GM10266 (cell line): Measurements from ENCODE around the gene FGF12.
A peak's percentile ranks its signal among the peaks of the same experiment; 100 is the strongest.

ENCODE experiments used
- DNase-seq: peaks from one replicate; pipeline ENCODE4 v3.0.0; 2012; ENCODE audit errors: extremely low spot score
- TF ChIP-seq, protein P1 (sequence below): IDR thresholded peaks from 2 replicates; pipeline ENCODE4 v1.5.1; 2012; ENCODE audit warnings: mild to moderate bottlenecking, low read depth; ENCODE audit not compliant: control insufficient read depth, insufficient read depth; ENCODE audit errors: missing control alignments

The FGF12 gene

DNA sequence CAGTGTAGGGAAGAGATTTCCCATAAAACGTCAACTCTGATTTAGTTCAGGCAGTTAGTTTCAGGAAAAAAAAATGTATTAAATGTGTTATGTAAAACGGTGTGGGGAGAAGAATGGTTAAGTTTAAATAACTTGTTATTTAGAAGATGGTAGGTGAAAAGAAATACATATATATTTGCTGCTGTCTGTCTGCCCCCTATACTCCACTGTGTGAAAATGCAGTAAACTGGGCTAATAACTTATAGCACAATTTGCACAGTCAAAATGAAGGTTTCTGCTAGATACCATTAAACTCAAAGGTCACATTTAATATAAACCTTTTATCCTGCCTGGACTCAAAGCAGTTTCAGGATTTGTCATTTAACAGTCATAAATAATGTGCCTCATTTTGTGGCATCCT lies 515.0 kb downstream of the FGF12 start:
- no peak for DNase-seq
- TF ChIP-seq, protein P1, sequence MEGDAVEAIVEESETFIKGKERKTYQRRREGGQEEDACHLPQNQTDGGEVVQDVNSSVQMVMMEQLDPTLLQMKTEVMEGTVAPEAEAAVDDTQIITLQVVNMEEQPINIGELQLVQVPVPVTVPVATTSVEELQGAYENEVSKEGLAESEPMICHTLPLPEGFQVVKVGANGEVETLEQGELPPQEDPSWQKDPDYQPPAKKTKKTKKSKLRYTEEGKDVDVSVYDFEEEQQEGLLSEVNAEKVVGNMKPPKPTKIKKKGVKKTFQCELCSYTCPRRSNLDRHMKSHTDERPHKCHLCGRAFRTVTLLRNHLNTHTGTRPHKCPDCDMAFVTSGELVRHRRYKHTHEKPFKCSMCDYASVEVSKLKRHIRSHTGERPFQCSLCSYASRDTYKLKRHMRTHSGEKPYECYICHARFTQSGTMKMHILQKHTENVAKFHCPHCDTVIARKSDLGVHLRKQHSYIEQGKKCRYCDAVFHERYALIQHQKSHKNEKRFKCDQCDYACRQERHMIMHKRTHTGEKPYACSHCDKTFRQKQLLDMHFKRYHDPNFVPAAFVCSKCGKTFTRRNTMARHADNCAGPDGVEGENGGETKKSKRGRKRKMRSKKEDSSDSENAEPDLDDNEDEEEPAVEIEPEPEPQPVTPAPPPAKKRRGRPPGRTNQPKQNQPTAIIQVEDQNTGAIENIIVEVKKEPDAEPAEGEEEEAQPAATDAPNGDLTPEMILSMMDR, result peak; percentile 46

DNA sequence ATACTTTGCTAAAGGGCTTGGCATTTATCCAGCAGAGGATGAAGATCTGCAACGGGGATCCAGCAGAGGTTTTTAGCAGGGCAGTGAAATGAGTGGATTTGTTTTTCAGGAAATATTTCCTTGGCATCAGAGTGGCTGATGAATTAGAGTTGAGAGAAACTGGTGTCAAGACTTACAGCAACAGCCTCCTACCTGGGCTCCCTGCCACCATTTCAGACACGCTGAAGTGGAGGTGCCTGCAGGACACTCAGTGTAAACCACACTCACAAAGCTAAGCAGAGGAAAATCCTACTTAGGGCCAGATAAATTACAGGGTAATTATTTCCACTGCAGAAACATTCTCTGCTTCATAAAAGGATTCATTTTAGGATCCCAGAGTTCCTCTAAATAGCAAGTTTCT lies 519.7 kb downstream of the FGF12 start:
- DNase-seq, result no peak
- TF ChIP-seq, protein P1, result no peak

DNA sequence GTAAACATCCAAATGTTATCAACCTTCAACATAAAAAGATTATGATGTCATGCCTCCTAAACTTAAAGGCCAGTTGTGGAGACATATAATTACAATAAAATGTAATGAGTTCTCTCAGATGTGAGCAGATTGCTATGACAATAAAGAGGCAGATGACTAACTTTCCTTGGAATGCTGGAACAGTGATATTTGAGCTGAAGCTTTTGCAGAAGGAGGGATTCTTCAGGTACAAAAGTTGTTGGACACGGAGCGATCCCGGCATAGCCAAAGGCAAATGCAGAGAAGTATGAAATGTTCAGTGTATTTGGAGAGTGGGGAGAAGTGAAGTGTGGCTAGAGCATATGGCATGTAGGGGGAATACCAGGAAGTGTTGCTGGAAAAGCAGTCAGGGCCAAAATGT lies 520.1 kb downstream of the FGF12 start:
- TF ChIP-seq, protein P1, result no peak
- no peak for DNase-seq

DNA sequence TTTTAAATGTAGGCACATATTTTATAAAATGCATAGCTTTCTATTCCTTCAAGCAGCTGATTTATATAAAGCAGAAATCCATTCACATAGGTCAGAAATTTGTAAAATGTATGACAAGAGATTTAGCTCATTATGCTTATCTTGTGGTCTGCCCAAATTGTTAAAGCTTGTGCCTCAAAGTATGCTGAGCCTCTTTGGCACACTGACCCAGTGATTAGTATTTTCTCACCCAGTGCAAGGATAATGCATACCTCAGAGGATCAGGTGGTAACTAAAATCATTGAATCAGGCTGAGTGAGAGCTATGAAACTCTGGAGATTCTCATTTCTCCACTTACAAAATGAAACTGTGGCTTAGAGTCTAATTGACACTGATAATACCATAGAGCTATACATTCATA lies 533.3 kb downstream of the FGF12 start:
- DNase-seq, result no peak

DNA sequence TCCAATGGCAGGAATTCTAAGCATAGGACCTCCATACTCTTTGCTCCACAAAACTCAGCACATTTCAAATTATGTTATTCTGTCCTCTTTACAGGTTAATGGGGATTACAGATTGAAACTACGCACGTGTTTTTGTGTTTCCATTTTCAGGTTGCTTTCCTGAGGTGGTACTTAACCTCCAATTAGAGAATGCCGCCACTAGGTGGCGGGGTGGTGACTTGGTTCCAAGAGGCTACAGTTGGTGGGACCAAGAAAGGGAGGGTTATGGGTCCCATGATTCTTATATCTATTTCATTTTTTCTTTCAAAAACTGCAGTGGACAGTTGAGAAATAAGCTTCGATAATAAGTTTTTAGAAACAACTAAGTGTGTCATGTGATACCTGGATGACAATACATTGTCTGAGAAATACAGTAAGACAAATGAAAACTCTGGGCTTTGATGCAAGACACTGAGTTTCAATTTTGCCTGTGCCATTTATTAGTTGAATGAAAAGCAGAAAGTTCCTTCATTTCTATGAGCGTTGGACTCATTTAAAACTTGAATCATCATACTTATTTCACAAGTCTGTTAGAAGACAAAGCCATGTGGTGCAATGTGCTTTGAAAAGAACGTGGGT lies 539.0 kb downstream of the FGF12 start:
- DNase-seq, result peak; percentile 59

More for the DNA sequence above, 533.3 kb downstream of the FGF12 start:
- TF ChIP-seq, protein P1, result no peak

DNA sequence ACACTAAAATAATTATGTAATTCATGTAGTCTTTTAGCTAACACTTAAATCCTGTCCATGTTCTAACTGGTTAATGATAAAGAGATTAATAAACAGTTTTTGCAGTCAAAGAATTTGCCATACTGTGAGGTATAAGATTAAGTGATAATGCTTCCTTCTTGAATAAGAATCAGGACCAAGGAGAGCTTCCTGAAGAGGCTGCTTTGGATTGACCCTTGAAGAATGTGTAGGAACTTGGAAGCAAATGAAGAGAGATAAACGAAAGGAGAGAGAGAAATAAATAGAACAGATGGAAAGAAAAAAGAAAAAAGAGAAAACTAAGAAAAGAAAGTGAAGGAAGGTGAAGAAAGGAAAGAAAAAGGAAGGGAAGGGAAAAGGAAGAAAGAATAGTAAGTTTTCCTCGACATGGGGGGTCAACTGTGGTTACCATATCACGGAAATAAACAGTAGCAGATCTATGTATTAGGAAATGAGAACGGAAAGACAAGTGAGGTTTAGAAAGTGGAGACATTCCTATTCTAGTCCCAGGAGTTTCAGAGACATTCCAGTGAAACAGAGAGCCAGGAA lies 539.8 kb downstream of the FGF12 start:
- TF ChIP-seq, protein P1, result no peak
- no peak for DNase-seq

More for the DNA sequence above, 539.0 kb downstream of the FGF12 start:
- TF ChIP-seq, protein P1, result peak; percentile 87

DNA sequence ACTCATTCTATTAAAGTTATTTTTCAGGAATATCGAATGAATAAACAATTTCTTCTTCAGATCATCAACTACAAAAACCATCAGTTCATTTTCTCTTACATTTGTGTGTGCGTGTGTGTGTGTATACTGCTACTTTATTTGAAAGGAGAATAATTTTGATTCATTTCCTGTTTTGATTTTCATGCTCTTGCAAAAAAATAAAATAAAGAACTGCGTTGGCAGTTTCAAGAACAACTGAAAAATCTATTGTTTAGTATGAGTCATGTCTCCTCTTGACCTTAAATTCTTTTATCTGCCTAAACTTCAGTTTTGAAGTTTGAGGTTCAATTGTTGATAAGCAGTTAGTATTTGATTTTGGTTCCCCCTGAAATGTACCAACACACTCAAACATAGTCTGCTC lies 540.8 kb downstream of the FGF12 start:
- DNase-seq, result no peak
- TF ChIP-seq, protein P1, result no peak
